ENCODE data around the gene IGSF9B.

- TF ChIP-seq, protein P1, sequence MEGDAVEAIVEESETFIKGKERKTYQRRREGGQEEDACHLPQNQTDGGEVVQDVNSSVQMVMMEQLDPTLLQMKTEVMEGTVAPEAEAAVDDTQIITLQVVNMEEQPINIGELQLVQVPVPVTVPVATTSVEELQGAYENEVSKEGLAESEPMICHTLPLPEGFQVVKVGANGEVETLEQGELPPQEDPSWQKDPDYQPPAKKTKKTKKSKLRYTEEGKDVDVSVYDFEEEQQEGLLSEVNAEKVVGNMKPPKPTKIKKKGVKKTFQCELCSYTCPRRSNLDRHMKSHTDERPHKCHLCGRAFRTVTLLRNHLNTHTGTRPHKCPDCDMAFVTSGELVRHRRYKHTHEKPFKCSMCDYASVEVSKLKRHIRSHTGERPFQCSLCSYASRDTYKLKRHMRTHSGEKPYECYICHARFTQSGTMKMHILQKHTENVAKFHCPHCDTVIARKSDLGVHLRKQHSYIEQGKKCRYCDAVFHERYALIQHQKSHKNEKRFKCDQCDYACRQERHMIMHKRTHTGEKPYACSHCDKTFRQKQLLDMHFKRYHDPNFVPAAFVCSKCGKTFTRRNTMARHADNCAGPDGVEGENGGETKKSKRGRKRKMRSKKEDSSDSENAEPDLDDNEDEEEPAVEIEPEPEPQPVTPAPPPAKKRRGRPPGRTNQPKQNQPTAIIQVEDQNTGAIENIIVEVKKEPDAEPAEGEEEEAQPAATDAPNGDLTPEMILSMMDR (IDR thresholded peaks at IDR 0.05): no peak
- TF ChIP-seq POLR2A (IDR thresholded peaks at IDR 0.05) (no peak), EP300 (IDR thresholded peaks at IDR 0.05) (no peak)
Measured at GRCh38 chr11:133918608-133919260, 38.0 kb downstream of the IGSF9B start.

All from gastroesophageal sphincter (tissue), 3 donors.